Trophoblast cell (in vitro differentiated cells and primary cell): ENCODE measurements around the gene PGA3.
"Not testable (repeated sequence)": the region's sequence is repeated elsewhere in the genome, so short reads cannot be mapped to it uniquely, and the experiment has no call there.

Source experiments
- DNase-seq, 2 donors: peaks; one replicate each; pipeline ENCODE4 v3.0.0-alpha.2; 2016
- H2AFZ ChIP-seq: 2 replicates; pipeline ENCODE4 v1.6.1; 2013; ENCODE audit warnings: low read length, moderate library complexity, mild to moderate bottlenecking; ENCODE audit not compliant: insufficient read depth, poor library complexity
- H2AK5ac ChIP-seq: 2 replicates; pipeline ENCODE4 v1.6.1; 2013; ENCODE audit warnings: mild to moderate bottlenecking, low read length
- H2BK120ac ChIP-seq: 2 replicates; pipeline ENCODE4 v1.6.1; 2013; ENCODE audit warnings: low read length, mild to moderate bottlenecking, moderate library complexity; ENCODE audit not compliant: insufficient read depth, poor library complexity
- H2BK12ac ChIP-seq: 2 replicates; pipeline ENCODE4 v1.6.1; 2013; ENCODE audit warnings: mild to moderate bottlenecking, low read length, moderate library complexity
- H2BK5ac ChIP-seq: 2 replicates; pipeline ENCODE4 v1.6.1; 2013; ENCODE audit warnings: low read length, low read depth, moderate library complexity, mild to moderate bottlenecking; ENCODE audit not compliant: poor library complexity
- H3K14ac ChIP-seq: 2 replicates; pipeline ENCODE4 v1.6.1; 2013; ENCODE audit warnings: mild to moderate bottlenecking, low read length
- H3K18ac ChIP-seq: 2 replicates; pipeline ENCODE4 v1.6.1; 2013; ENCODE audit warnings: mild to moderate bottlenecking, low read length
- H3K23ac ChIP-seq: 2 replicates; pipeline ENCODE4 v1.6.1; 2013; ENCODE audit warnings: low read length
- H3K27ac ChIP-seq: 2 replicates; pipeline ENCODE4 v1.5.1; 2013; ENCODE audit warnings: low read depth, mild to moderate bottlenecking, inconsistent platforms, low read length, moderate library complexity
- H3K27me3 ChIP-seq: 2 replicates; pipeline ENCODE4 v1.6.1; 2013; ENCODE audit warnings: inconsistent platforms, mild to moderate bottlenecking, low read length, moderate library complexity; ENCODE audit not compliant: insufficient read depth
- H3K36me3 ChIP-seq, 2 experiments: 1 replicate in 1 of 2; 2 replicates in 1 of 2; pipeline ENCODE4 v1.6.1; 2013; ENCODE audit warnings: low read length in 2 of 2, mild to moderate bottlenecking in 2 of 2, moderate library complexity in 1 of 2; ENCODE audit not compliant: insufficient read depth in 2 of 2, control insufficient read depth in 1 of 2
- H3K4ac ChIP-seq: 2 replicates; pipeline ENCODE4 v1.6.1; 2013; ENCODE audit warnings: low read depth, mild to moderate bottlenecking, low read length, moderate library complexity
- H3K4me1 ChIP-seq, 2 experiments: 1 replicate in 1 of 2; 2 replicates in 1 of 2; pipeline ENCODE4 v1.6.1; 2013; ENCODE audit warnings: low read length in 2 of 2, mild to moderate bottlenecking in 2 of 2, moderate library complexity in 1 of 2; ENCODE audit not compliant: insufficient read depth in 2 of 2, control insufficient read depth in 1 of 2
- H3K4me2 ChIP-seq: 2 replicates; pipeline ENCODE4 v1.6.1; 2013; ENCODE audit warnings: inconsistent platforms, mild to moderate bottlenecking, low read length, moderate library complexity
- H3K4me3 ChIP-seq: 2 replicates; pipeline ENCODE4 v1.5.1; 2013; ENCODE audit warnings: mild to moderate bottlenecking, low read depth, low read length, inconsistent platforms
- H3K79me1 ChIP-seq: one replicate; pipeline ENCODE4 v1.6.1; 2013; ENCODE audit warnings: low read length
- H3K79me2 ChIP-seq: 2 replicates; pipeline ENCODE4 v1.6.1; 2013; ENCODE audit warnings: low read length, mild to moderate bottlenecking; ENCODE audit not compliant: control insufficient read depth, insufficient read depth, poor library complexity
- H3K9ac ChIP-seq: 2 replicates; pipeline ENCODE4 v1.6.1; 2013; ENCODE audit warnings: mild to moderate bottlenecking, low read length
- H3K9me3 ChIP-seq: 2 replicates; pipeline ENCODE4 v1.6.1; 2013; ENCODE audit warnings: low read depth, mild to moderate bottlenecking, control low read depth, inconsistent platforms, low read length; ENCODE audit not compliant: insufficient read depth
- H4K12ac ChIP-seq: 2 replicates; pipeline ENCODE4 v1.6.1; 2013; ENCODE audit warnings: low read depth, mild to moderate bottlenecking, low read length, moderate library complexity
- H4K8ac ChIP-seq: 2 replicates; pipeline ENCODE4 v1.6.1; 2013; ENCODE audit warnings: low read depth, mild to moderate bottlenecking, low read length, moderate library complexity
- H4K91ac ChIP-seq: one replicate; pipeline ENCODE4 v1.6.1; 2013; ENCODE audit warnings: low read depth, mild to moderate bottlenecking, low read length, moderate library complexity
- WGBS: extraction: QIAGEN DNeasy Blood & Tissue Kit; methylation state at CpG from one replicate; pipeline ENCODE4 v1.1.7; 2013; ENCODE audit warnings: missing lambda C conversion rate; ENCODE audit not compliant: insufficient read length, insufficient coverage; ENCODE audit errors: extremely low coverage; 5-methylcytosine and 5-hydroxymethylcytosine counted together

The PGA3 gene

DNA sequence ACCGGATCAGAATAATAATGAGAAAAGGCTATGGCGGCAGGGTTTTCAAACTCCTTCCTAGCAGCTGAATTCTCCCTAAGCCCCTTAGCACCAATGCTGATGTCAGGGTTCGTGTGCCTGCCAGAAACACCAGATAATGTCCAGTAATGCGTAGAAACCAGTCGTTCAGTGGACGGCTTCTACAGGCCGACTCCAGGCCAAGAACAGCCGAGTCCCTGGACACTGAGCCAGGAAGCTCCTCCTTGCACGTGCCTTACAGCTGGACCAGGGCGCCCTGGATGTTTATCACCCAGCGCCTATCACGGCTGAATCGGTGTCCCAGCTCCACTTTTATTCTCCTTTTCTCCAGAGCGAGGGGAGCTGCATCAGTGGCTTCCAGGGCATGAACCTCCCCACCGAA lies 27.7 kb downstream of the PGA3 start:
- not testable (repeated sequence) for H3K27me3 ChIP-seq, H3K23ac ChIP-seq, DNase-seq, H3K79me2 ChIP-seq, H2BK120ac ChIP-seq, H4K8ac ChIP-seq, H3K27ac ChIP-seq, H3K4me1 ChIP-seq, H3K9me3 ChIP-seq, H3K9ac ChIP-seq, H4K12ac ChIP-seq, H2BK12ac ChIP-seq, H3K18ac ChIP-seq, H2AFZ ChIP-seq, H3K79me1 ChIP-seq, H3K4me3 ChIP-seq, H3K4ac ChIP-seq, H3K4me2 ChIP-seq, H4K91ac ChIP-seq, H2AK5ac ChIP-seq, H3K14ac ChIP-seq, H3K36me3 ChIP-seq, H2BK5ac ChIP-seq
- no CpG with 5 or more reads among the region's 15 CpGs for WGBS

DNA sequence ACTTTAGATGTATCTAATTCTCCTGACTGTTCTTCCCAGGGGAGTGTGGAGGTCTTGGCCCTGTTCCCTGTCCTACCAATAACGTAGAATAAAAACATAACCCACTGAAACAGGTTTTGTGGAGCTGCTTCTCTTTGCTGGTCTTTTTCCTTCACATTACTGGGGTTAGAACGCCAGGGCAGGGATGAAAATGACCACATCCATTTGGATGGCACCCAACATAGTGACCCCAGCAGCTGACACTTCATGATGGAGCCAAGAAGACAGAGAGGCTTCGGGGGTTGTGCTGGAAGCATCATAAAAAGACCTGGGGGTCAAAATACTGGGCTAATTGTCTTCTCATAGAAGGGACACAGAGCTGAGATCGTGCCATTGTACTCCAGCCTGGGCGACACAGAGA lies 28.3 kb downstream of the PGA3 start:
- DNase-seq, H4K91ac ChIP-seq, H3K79me2 ChIP-seq, H4K12ac ChIP-seq, H3K36me3 ChIP-seq, H3K27ac ChIP-seq, H3K4me1 ChIP-seq, H3K79me1 ChIP-seq, H2BK120ac ChIP-seq, H2AK5ac ChIP-seq, H3K27me3 ChIP-seq, H2BK5ac ChIP-seq, H3K23ac ChIP-seq, H4K8ac ChIP-seq, H3K18ac ChIP-seq, H3K9me3 ChIP-seq, H3K9ac ChIP-seq, H3K14ac ChIP-seq, H3K4me3 ChIP-seq, H2BK12ac ChIP-seq, H3K4me2 ChIP-seq, H2AFZ ChIP-seq, H3K4ac ChIP-seq: not testable (repeated sequence)
- no CpG with 5 or more reads among the region's 5 CpGs for WGBS

DNA sequence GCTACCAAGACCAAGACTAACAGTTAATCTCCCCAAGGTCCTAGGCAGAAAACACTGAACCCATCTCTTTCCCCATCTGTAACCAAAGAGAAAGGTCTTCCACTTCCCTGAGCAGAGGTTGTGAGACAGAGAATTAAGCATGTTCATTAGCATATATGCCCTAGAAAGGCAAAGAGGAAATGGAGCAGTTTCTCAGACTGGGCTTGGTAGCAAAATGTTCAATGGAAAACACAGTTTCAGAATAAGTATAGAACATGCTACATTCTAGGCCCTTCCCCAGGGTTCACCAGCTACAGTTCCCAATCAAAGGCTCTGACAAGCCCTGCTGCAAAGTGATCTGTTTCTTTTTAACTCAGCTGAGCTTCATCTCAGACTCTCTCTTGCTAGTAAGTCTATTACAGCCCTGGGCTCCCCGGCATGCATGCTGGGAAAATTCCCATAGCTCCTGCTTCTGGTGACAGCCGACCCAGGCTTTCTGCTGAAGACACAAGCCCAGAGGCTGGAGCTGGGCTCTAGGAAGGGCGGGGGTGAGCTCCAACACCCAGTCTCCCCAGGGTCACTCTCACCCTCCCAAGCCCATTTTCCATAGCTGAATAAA lies 29.3 kb downstream of the PGA3 start:
- not testable (repeated sequence) for H3K18ac ChIP-seq, DNase-seq, H3K9ac ChIP-seq, H2BK5ac ChIP-seq, H3K4me2 ChIP-seq, H3K4me3 ChIP-seq, H3K79me1 ChIP-seq, H3K4me1 ChIP-seq, H2BK120ac ChIP-seq, H3K4ac ChIP-seq, H3K14ac ChIP-seq, H3K23ac ChIP-seq, H4K8ac ChIP-seq, H2AFZ ChIP-seq, H4K12ac ChIP-seq, H3K27ac ChIP-seq, H3K36me3 ChIP-seq, H4K91ac ChIP-seq, H3K9me3 ChIP-seq, H2AK5ac ChIP-seq, H3K27me3 ChIP-seq, H2BK12ac ChIP-seq, H3K79me2 ChIP-seq
- WGBS, result no CpG with 5 or more reads among the region's 3 CpGs

DNA sequence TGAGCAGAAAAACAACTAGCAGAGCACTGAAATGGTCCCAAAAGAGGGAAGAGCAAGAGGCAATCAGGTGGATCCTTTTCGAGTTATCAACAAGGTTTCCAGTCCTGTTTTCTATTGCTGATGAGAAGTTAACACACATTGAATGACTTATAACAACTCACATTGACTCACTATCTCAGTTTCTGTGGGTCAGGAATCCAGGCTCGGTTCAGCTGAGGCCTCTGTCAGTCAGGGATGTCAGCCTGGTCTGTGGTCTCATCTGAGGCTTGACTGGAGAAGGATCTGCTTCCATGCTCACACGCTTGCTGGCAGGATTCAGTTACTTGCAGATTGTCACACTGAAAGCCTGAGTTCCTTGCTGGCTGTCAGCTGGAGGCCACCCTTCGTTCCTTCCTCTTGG lies 33.8 kb downstream of the PGA3 start:
- H3K9ac ChIP-seq, H3K14ac ChIP-seq, H3K9me3 ChIP-seq, H4K91ac ChIP-seq, H2BK12ac ChIP-seq, H3K4me2 ChIP-seq, H4K8ac ChIP-seq, H3K18ac ChIP-seq, DNase-seq, H3K4me3 ChIP-seq, H3K79me2 ChIP-seq, H2AK5ac ChIP-seq, H3K23ac ChIP-seq, H2AFZ ChIP-seq, H3K27ac ChIP-seq, H3K79me1 ChIP-seq, H3K36me3 ChIP-seq, H4K12ac ChIP-seq, H3K4ac ChIP-seq, H3K27me3 ChIP-seq, H2BK120ac ChIP-seq, H2BK5ac ChIP-seq, H3K4me1 ChIP-seq: not testable (repeated sequence)
- WGBS, result no CpG with 5 or more reads among the region's 4 CpGs
